SK-MEL-5 (cell line): Measurements from ENCODE around the gene CIC. TPM values are rescaled to one million over a fixed set of nuclear protein-coding genes. Genes with fewer than 3 reads are reported as not detected.
A peak's percentile ranks its signal among the peaks of the same experiment; 100 is the strongest.
"Not testable (repeated sequence)": the region's sequence is repeated elsewhere in the genome, so short reads cannot be mapped to it uniquely, and the experiment has no call there.

Experiments
- DNase-seq: peaks from one replicate; pipeline ENCODE4 v3.0.0-alpha.2; 2016; ENCODE audit warnings: low read depth, low spot score
- in situ Hi-C: cut with HindIII; loops from 2 replicates; pipeline ENCODE4 v1.10.0; 2016; ENCODE audit warnings: low sequenced_read_pairs, high pct_unique_total_duplicates, low pct_unique_long_range_greater_than_20kb
- total RNA-seq: library from RNA; depleted of rRNA; stranded (reverse); fragments of >200 nt; shearing (Covaris generic); gene quantifications from 2 replicates; pipeline ENCODE4 v1.2.3, GENCODE V29; 2014

CIC gene
- total RNA-seq, 1 experiment from 2014 or later: 5.2 TPM

DNA sequence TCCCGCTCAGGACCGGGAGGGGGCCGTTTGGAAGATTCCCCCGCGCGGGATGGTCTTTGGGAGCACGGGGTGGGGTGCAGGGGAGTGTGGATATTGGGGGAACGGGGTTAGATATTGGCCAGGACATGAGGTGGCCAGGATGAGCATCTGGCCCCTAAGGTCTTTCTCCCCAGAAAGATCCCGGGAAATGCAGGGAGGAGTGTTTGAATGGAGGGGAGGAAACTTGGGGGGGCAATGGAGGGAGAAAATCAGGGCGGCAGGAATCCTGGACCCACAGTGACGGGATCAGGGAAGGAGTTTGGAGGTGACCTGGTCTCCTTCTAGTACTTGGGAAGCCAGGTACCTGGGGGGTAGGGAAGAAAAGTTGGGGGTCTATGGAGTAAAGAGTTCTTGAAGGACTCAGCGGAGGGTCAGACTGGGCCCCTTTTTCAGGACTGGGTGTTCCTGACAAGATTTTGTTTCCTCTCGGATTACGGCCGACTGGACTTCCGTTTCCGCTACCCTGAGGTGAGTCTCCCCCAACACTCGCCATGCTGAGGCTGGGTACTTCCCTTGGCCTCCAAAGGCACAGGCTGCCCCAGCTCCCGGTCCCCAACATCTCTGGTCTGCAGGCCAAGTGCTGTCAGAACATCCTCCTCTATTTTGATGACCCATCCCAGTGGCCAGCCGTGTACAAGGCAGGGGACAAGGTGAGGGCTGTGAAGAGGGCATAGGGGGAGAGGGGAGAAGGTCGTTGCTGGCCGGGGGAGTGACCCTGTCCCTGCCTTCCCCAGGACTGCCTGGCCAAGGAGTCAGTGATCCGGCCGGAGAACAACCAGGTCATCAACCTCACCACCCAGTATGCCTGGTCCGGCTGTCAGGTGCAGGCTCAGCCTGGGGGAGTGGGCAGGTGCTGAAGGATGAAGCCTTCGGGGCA lies 45.0 kb downstream of the CIC start:
- DNase-seq: no peak
- in situ Hi-C loops: no loop called here

DNA sequence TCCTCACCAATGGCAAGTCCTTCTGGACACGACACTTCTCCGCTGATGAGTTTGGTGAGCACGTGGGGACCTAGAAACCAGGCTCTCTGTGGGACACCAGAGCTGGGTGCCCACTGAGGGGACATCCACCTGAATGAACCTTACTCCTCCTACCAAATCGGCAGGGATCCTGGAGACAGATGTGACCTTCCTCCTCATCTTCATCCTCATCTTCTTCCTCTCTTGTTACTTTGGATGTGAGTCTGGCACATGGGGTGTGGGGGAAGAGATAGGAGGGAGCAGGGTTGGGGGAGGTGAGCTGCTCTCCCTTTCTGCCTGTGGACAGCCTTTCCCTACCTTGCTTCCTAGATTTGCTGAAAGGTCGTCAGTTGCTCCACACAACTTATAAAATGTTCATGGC lies 46.0 kb downstream of the CIC start:
- in situ Hi-C loops: no loop called here

DNA sequence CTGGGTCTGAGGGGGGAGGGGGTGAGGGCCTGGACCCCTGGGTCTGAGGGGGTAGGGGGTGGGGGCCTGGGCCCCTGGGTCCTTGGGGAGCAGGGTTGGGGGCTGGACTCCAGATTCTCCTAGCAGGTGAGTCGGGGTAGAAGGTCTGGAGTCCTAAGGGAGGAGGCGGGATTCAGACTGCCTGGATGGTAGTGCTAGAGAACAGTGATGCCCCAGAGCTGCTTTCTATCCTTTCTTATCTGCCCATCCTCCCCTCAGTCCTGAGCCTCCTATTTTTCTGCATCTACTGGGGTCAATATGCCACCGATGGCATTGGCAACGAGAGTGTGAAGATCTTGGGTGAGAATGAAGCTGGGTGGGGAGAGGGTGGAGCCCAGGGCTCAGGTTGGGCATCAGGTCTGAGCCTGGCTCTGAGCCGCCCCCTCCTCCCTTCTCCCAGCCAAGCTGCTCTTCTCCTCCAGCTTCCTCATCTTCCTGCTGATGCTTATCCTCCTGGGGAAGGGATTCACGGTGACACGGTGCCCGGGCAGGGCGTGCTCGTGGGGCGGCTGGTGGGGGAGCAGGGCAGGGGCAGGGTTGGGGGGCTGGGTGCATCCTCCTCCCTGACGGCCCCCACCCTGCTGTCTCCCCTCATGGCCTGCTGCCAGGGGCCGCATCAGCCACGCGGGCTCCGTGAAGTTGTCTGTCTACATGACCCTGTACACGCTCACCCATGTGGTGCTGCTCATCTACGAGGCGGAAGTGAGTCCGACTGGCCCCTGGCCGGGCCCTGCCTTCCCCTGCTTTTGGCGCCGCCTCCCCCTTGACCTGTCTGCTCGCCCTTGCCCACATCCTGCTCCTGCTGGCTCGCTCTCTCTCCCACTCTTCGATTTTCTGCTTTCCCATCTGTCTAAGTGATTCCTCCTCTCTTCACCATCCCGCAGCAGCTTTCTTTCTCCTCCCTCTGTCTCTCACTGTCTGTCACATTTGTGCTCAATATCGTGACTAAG lies 47.5 kb downstream of the CIC start:
- DNase-seq: no peak
- in situ Hi-C loops: no loop called here

More for the DNA sequence above, 46.0 kb downstream of the CIC start:
- DNase-seq: no peak

DNA sequence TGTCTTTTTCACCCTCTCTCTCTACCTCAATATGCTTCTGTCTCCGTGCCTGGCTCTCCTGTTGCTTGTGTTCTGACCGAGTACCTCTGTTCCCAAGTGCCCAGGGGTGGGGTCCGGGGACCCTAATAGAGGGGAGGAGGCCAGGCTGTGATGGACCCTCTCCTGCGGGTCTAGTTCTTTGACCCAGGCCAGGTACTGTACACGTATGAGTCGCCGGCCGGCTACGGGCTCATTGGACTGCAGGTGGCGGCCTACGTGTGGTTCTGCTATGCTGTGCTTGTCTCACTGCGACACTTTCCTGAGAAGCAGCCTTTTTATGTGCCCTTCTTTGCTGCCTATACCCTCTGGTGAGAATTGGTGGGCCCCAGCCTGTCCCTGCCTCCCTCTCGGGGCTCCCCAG lies 48.5 kb downstream of the CIC start:
- DNase-seq: no peak
- in situ Hi-C loops: no loop called here

DNA sequence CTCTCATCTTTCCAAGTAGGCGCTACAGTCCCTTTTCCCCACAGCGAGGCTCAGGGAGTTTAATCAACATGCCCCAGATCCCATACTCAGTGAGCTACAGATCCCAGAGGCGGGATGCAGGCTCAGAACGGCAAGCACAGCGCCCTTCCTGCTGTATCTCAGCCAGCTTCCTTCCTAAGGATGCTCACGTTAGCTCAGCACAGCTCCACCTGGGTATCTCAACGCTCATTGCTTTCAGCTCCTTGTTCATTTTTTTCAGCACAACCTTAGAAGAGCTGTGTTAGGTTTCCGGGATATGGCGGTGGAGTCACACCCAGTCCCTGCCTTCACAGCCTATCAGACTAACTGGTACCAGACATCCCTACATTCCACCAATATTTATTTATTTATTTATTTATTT lies 53.3 kb downstream of the CIC start:
- DNase-seq: no peak
- in situ Hi-C loops: no loop called here

DNA sequence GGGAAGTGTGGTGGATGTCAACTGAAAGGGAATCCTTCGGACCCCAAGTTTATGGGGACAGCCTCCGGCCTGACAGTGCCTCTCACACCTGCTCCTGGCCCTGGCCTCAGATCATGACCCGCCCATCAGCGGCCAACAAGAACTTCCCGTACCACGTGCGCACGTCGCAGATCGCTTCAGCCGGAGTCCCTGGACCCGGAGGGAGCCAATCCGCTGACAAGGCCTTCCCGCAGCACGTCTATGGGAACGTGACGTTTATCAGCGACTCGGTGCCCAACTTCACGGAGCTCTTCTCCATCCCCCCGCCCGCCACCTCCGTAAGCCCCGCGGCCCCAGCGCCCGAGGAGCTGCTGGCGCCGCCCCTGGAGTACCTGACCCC lies 54.4 kb downstream of the CIC start:
- in situ Hi-C loops: no loop called here
- DNase-seq: no peak

DNA sequence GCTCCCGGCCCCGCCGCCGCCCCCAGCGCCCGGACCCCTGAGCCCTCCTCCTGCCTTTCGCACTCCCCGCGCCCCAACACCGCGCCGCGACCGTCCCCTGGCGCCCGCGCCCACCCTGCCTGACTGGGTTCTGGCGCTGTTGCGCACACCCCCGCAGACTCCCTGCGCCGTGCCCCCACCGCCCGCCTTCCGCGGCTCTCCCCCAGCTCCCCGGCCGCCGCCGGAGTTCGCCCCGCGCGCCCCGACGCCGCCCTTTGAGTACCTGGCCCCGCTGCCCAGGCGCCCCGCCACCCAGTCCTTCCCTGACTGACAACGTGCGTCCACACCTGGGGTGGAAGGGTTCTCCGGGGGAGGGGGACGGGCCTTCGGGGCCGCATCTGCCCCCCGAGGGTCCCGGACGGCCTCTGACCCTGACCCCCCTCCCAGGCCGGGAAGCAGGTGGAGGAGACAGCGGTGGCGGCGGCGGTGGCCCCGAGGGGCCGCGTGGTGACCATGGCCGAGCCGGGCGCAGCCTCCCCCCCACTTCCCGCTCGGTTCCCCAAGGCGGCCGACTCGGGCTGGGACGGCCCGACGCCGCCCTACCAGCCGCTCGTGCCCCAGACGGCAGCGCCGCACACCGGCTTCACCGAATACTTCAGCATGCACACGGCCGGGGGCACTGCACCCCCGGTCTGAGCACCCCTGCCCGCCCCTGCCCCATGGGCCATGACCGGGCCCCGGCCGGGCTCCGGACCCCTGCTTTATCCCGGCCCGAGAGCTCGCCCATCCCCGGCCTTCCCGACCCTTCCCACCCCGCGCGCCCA lies 55.0 kb downstream of the CIC start:
- DNase-seq: no peak
- in situ Hi-C loops: no loop called here

DNA sequence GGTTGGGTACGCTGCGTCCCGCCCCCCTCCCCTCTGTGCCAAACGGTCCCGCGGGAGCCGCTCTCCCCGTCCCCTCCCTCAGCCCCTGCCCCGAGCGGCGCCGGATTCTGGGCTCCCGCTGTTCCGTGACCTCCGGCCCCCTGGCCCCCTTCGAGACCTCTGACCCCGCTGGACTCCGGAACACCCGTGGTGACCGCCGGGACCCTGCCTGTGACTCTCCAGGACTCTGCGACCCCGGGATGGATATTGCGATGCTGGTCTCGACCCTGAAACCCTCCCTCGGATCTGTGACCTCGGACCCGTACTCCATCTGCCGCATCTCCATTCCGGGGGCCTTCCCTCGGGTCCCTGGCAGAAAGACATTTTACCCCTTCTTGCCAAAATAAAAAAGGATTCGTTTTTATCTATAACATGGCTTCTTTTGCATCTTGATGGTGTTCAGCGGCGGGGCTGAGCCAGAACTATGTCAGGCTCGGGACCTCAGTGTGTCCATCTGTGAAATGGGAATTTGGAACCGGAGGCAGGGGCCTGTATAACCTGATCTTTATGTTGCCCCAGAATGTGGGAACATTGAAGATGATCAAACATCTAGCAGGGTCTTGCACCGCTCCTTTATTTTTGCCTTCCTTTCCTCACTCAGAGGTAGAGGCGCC lies 55.7 kb downstream of the CIC start:
- in situ Hi-C loops: no loop called here
- no peak for DNase-seq

DNA sequence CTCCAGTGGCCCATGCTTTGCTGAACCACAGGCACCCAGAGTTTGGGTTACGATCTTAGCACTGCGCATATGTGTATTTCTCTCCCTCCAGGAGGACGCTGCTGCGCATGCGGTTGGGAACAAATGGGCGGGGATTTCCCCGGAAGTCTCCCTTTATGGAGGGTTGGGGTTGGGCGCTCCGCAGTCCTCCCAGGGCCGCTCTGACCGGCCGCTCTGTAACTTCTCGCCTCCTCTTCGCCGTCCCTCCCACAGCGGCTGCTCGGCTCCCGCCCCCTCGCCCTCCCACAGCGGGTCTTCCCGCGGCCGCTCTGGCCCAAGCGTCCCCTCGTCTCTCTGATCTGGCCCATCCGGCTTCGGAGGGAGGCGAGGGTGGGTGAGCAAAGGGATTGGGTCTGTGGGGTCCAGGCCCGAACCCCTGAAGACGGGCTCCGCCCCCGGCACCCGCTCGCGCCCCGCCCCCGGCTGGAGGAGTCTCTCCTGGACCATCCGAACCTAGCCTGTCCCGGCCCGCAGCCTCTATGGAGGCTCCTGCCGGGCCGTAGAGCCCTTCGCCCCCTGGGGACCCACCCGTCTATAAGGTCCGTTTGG lies 56.4 kb downstream of the CIC start, which contains the start of gene MEGF8:
Gene MEGF8, plus strand, starts transcription at position 328 of the 588 bp plus-strand sequence. CDS start 609 bp downstream, outside the sequence.
- in situ Hi-C loops: no loop called here
- DNase-seq: peak; percentile 98

DNA sequence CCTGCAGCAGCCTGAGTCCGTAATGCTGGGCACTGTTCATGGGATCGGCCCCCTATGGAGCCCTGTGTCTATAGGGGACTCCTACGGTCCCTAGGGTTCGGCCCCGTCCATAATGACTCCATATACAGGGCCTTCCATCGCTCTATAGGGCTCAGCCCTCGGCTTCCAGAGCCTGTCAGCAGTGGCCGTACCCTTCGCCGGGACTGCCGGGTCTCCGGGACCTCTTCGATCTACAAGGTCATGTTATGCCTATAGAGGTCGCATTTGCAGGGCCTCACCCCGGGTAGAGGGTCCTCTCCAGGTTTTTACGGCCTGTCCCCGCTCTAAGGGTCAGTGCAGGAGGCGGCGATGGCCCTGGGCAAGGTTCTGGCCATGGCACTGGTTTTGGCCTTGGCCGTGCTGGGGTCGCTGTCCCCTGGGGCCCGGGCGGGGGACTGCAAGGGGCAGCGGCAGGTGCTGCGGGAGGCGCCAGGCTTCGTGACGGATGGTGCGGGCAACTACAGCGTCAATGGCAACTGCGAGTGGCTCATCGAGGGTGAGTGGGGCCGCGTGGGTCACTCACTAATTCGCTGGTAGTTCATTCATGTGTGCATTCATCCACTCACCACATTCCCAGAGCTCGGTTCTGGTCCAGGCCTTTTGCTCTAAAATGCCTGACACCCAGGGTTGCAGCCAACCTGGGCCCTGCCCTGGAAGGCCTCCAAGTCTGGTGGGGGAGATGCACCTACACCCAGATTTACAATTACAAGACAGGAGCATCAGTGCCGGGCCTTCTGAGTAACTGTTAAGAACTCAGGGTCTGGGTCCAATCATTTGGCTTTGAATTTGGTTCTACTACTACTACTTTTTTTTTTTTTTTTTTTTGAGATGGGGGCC lies 57.1 kb downstream of the CIC start:
- peak; percentile 8 for DNase-seq

DNA sequence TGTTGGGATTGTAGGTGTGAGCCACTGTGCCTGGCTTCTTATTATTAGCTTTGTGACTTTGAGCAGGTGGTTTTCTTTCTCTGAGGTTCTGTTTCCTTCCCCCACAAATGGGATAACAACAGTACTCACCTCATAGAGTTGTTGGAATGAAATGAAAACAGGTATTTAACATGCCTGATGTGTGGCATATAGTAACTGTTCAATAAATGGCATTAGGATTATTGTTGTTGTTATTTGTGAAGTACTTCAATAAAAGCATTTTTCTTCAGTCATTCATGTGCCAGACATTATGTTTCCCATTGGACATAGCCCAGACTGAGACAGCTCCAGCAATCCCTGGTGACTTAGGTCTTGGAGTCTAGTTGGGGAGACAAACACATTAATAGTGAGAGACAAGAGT lies 57.9 kb downstream of the CIC start:
- DNase-seq: no peak
- in situ Hi-C loops: no loop called here

More for the DNA sequence above, 57.1 kb downstream of the CIC start:
- in situ Hi-C loops: no loop called here

DNA sequence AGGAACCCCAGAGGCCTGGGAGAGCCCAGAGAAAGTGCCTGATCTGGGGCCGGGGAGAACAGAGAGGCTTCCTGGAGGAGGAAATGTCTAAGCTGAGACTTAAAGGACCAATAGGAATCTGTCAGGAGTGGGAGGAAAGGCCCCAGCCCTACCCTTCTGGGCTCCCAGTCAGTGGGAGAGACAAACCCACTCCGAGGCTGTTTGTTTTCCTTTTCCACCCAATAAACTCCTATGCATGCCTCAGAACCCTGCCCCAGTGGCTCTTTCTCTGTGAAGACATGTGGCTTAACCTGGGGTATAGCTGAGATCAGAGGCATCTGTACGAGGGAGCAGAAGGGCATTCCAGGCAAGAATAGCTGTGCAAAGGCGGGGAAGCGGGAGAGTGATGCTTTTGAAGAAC lies 58.3 kb downstream of the CIC start:
- in situ Hi-C loops: no loop called here
- no peak for DNase-seq

DNA sequence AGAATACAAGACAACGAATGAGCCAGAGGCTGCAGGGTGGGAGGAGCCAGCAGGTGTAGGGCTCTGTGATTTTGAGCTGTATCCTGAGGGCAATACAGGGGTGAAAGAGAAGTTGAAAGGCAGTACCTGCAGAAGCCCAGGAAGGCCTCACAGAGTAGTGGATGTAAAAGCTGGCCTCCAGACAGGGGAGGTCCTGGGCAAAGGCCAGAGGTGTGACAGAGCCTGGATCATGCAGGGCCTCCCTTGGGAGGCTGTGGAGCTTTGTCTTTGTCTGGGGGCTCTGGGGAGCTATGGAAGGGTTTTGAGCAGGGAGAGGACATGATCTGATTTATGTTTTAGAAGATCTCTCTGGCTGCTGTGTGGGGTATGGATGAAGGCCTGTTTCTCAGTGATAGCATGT lies 59.1 kb downstream of the CIC start:
- in situ Hi-C loops: no loop called here
- DNase-seq: no peak

DNA sequence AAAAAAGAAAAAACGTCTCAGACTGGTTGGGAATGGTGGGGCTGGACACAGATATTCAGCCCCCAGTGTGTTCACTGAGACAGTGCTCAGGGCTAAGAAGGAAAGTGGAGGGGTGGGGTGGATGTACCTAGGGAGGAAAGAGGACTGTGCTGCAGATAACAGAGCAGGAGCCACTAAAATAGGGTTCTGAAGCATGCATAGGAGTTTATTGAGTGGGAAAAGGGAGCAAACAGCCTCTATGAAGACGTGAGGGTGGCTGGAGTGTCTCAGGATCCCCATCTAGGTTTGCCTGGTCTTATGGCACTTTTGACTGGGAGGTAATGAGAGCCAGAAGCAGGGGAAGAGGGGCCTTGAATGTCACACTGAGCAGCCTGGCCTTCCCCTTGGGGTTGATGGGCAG lies 59.8 kb downstream of the CIC start:
- in situ Hi-C loops: no loop called here

DNA sequence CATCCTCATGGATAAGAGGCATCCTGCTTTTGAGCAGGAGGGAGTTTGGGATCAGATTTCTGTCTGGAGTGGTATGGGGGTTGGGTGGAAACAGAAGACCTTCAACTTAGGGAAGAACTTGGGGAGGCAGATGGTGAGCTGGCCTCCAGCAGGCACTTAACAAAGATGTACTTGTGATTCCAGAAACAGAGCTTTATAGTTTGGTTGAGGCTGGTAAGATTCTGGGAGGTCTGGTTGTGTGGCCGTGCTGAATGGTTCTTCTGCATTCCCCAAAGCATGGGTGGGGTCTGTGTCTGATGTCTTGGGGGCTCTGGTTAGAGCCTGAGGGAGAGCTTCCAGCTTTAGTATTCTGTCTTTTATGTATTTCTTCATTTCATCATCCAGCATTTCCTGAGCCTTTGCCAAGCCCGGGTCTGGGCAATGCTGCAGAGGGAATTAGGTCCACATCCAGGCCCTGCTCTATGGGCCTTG lies 61.2 kb downstream of the CIC start:
- peak; percentile 62 for DNase-seq
- in situ Hi-C loops: no loop called here

More for the DNA sequence above, 59.8 kb downstream of the CIC start:
- DNase-seq: no peak

DNA sequence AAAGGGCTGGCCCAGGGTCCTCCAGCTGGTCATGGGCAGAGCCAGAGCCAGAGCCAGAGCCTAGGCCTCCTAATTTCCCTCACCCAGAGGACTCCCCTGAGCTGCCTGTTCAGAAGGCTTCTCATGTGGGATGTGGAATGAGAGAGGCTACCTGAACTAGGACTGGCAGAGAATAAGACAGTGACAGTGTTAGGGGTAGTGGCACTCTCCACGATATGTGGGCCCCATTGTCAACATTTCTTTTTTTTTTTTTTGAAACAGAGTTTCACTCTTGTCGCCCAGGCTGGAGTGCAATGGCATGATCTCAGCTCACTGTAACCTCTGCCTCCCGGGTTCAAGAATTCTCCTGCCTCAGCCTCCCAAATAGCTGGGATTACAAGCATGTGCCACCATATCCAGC lies 62.3 kb downstream of the CIC start:
- DNase-seq, in situ Hi-C loops: not testable (repeated sequence)
